ENCODE measurements around the gene FOXE3. TPM values are rescaled to one million over a fixed set of nuclear protein-coding genes. Genes with fewer than 3 reads are reported as not detected.

FOXE3 gene
- total and polyA plus RNA-seq, 2 donors (not counting 3 experiments of a cell fraction or from before 2014, with no cell fraction given): not detected

GRCh38 chr1:47465605-47466004, 49.5 kb downstream of the FOXE3 start:
- CTCF ChIA-PET: interaction anchor here (1.3 to 2.5 kb wide), 2 partner anchors 28 to 261 kb away, joined by 5 to 6 read pairs; partner anchors contain the start of gene FOXD2
- no peak overlapping the region for H3K9ac ChIP-seq (replicated peaks; ENCODE audit: extremely low read depth, insufficient read depth, low read length)
- H3K4me2 ChIP-seq (ENCODE audit: insufficient read depth, low read length): no peak overlapping the region
- no peaks in the 10 kb centered on the region for H4K20me1 ChIP-seq (replicated peaks; ENCODE audit: control insufficient read depth, extremely low read depth, insufficient read depth, low read length)
- TF ChIP-seq MYC (IDR thresholded peaks at IDR 0.05; ENCODE audit: low read depth, low read length): no peak
- no peak for TF ChIP-seq GATA2 (IDR thresholded peaks at IDR 0.05; ENCODE audit: insufficient read depth, insufficient read length, low read depth, low read length)
- TF ChIP-seq MAX (IDR thresholded peaks at IDR 0.05; ENCODE audit: insufficient read depth, insufficient read length): no peak
- no peak for TF ChIP-seq POLR2AphosphoS5 (IDR thresholded peaks at IDR 0.05; ENCODE audit: insufficient read depth, low read depth, low read length)
- no peak for TF ChIP-seq EZH2 (IDR thresholded peaks at IDR 0.05; ENCODE audit: borderline replicate concordance, low read depth, low read length, severe bottlenecking)
- no peak for TF ChIP-seq FOS (IDR thresholded peaks at IDR 0.05; ENCODE audit: borderline replicate concordance, insufficient read depth, low read length)
- TF ChIP-seq CTCF (IDR thresholded peaks at IDR 0.05; ENCODE audit: extremely low read depth in 1 of 2, insufficient read depth in 1 of 2, low read depth in 1 of 2, low read length in 2 of 2): no peak
- TF ChIP-seq JUN (IDR thresholded peaks at IDR 0.05; ENCODE audit: borderline replicate concordance, insufficient read depth, insufficient read length, low read depth): no peak
- TF ChIP-seq POLR2A (IDR thresholded peaks at IDR 0.05; ENCODE audit: low read depth, low read length): no peak
- intact Hi-C loops (cut with micrococcal nuclease): no loop called here
- no peaks in the 10 kb centered on the region for H3K9me3 ChIP-seq (replicated peaks; ENCODE audit: control insufficient read depth, insufficient read depth, low read length)
- dilution Hi-C loops (cut with MboI; ENCODE audit: extremely low pct_ligation_motif_present, low sequenced_read_pairs): loop anchor here (25.0 kb wide), 1 partner anchor 222 kb away; no protein-coding TSS in a partner anchor
- DNase-seq (ENCODE audit: low read depth, low spot score) (no peak), FAIRE-seq (no peak)
- no peaks in the 10 kb centered on the region for H3K4me1 ChIP-seq (ENCODE audit: control insufficient read depth, extremely low read depth, insufficient read depth, low read length)
- H3K36me3 ChIP-seq (ENCODE audit: control insufficient read depth in 2 of 2, extremely low read depth in 1 of 2, insufficient read depth in 2 of 2, low read length in 2 of 2): no peaks in the 10 kb centered on the region
- H2AFZ ChIP-seq (ENCODE audit: low read depth, low read length): no peak overlapping the region
- no peaks in the 10 kb centered on the region for H3K9me1 ChIP-seq (replicated peaks; ENCODE audit: control insufficient read depth, extremely low read depth, insufficient read depth, low read length)
- no peaks in the 10 kb centered on the region for H3K79me2 ChIP-seq (ENCODE audit: control insufficient read depth, insufficient read depth, low read length)
- POLR2A ChIA-PET: no interaction called here
- no TSS peak for BruUV-seq (replicated peaks)
- H3K27ac ChIP-seq (ENCODE audit: insufficient read depth, low read depth, low read length): no peak overlapping the region
- no peak overlapping the region for H3K4me3 ChIP-seq (replicated peaks in 1 of 3; ENCODE audit: insufficient read depth in 1 of 3, low read depth in 1 of 3, low read length in 3 of 3)
- peaks cover 9% of the 10 kb centered on the region in 2 experiments for H3K27me3 ChIP-seq (ENCODE audit: control insufficient read depth in 2 of 2, insufficient read depth in 2 of 2, low read length in 2 of 2)

Other genes starting within 250 kb of the FOXE3 start
- gene PDZK1IP1, start 226.2 kb upstream of the FOXE3 start, total RNA-seq: not detected in 2 replicates
- 0.52 and 0.60 TPM in 2 replicates for gene PDZK1IP1, start 226.2 kb upstream of the FOXE3 start, polyA plus RNA-seq
- 50.2 and 52.4 TPM in 2 replicates for gene TAL1, start 184.1 kb upstream of the FOXE3 start, total RNA-seq
- gene TAL1, start 184.1 kb upstream of the FOXE3 start, polyA plus RNA-seq: 30.8 and 36.7 TPM in 2 replicates
- 24.7 and 28.1 TPM in 2 replicates for gene STIL, start 102.1 kb upstream of the FOXE3 start, total RNA-seq
- gene STIL, start 102.1 kb upstream of the FOXE3 start, polyA plus RNA-seq: 8.5 and 10.3 TPM in 2 replicates
- 79.6 and 90.0 TPM in 2 replicates for gene CMPK1, start 82.5 kb upstream of the FOXE3 start, total RNA-seq
- 9.7 and 16.4 TPM in 2 replicates for gene CMPK1, start 82.5 kb upstream of the FOXE3 start, polyA plus RNA-seq
- 0.07 and 0.09 TPM in 2 replicates for gene FOXD2, start 21.8 kb downstream of the FOXE3 start, total RNA-seq
- 0.01 and 0.03 TPM in 2 replicates for gene FOXD2, start 21.8 kb downstream of the FOXE3 start, polyA plus RNA-seq

Measured in endothelial cell of umbilical vein (primary cell).